Activated CD4-positive, alpha-beta T cell treated with anti-CD3 and anti-CD28 coated beads for 48 hours (primary cell): ENCODE data around the gene CCDC30.
"Not testable (repeated sequence)": the region's sequence is repeated elsewhere in the genome, so short reads cannot be mapped to it uniquely, and the experiment has no call there.

Experiments
- DNase-seq: peaks from one replicate; pipeline ENCODE4 v3.0.0-alpha.2; 2020

Gene CCDC30

DNA sequence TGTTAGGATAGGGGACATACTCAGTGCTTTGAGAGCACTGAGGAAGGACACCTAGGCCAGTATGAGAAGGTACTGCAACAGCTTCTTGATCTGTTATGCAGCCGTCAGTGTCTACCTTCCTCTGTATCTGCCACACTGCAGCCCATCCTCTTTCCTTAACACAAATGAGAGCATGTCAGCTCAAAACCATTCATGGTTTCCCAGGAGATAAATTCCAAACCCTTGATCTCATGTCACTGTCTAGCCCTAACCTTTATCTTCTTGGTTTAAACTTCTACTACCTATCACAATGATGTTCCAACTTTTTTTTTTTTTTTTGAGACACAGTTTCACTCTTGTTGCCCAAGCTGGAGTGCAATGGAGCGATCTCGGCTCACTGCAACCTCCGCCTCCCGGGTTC is 8.7 kb upstream of the CCDC30 start:
- no peak for DNase-seq

DNA sequence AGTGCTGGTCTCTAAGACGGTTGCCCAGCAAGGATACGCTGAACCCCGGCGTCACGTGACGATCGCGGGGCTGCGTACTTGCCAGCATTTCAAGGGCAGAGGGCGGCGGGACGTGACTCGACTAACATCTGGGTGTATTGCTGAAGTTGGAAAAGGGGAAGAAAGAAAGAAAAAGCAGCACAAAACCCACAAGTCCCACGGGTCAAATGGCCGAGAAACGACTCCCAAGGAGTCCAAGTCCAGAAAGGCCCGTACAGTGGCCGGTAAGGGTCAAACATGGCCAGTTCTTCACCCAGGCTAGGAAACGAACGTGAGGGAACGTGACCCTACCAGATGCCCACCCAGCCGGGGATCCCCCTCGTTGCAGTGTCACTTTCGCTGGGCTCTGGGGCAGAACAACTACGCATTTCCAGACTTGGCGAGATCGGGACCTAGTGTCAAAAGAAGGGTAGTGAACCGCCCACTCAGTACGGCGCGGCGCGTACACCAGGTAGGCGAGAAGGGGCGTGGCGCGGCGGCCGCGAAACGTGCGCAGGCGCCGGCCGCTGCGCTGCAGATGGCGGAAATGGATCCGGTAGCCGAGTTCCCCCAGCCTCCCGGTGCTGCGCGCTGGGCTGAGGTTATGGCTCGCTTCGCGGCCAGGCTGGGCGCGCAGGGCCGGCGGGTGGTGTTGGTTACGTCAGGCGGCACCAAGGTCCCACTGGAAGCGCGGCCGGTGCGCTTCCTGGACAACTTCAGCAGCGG is 6.9 kb upstream of the CCDC30 start, which contains the start of the genes PPCS and ZMYND12:
TSS of gene PPCS (plus strand) at position 534 of the 744 bp plus-strand sequence. CDS start at position 557, 23 bp downstream.
TSS of gene ZMYND12 (minus strand) at position 13 of the 744 bp plus-strand sequence. CDS start 25 bp downstream, outside the sequence.
- peak; percentile 95 for DNase-seq

GRCh38 chr1:42456754-42457089 is 6.4 kb upstream of the CCDC30 start:
- peak; percentile 69 for DNase-seq

- no peak for DNase-seq
Measured at GRCh38 chr1:42461196-42461595, 1.9 kb upstream of the CCDC30 start.

GRCh38 chr1:42463921-42464320 is 835 bp downstream of the CCDC30 start:
- no peak for DNase-seq

DNA sequence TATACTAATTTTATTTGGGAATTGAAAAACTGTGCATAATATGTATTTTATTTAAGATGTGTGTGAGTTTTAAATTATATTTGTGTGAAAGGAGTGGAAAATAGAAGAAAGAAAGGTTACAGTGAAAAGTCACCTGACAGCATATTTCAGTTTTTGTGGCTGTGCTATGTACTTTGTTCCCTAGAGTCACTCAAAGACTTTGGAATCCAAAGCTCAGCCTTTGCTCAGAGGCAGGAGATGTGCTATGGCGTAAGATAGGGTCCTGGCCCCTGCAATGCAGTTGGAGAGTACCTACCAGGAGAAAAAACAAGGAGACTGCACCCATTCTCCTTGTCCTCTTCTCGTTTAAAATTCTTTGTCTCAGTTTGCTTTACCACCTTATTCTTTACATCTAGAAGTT is 2.9 kb downstream of the CCDC30 start:
- no peak for DNase-seq

DNA sequence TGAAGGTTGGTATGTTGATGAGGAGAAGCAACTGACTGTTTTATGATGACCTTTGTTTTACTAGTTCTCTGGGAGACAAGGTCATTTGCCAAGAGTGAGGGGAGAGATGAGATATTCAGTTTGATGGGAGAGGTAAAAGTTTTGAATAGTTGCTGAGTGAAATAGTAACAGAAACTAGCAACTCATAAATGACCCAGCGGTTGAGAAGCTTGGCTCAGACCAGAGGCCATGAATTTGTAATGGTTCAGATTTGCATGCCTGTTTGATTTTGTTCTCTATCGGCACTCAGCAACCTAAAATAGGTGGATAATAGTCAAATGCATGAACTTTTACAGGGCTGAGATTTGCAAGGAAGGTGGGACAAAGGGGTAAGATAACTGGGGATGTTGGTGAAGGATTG is 6.6 kb downstream of the CCDC30 start:
- no peak for DNase-seq

GRCh38 chr1:42476605-42477004 is 13.5 kb downstream of the CCDC30 start:
- no peak for DNase-seq

GRCh38 chr1:42477354-42477753 is 14.3 kb downstream of the CCDC30 start:
- not testable (repeated sequence) for DNase-seq

GRCh38 chr1:42477775-42478174 is 14.7 kb downstream of the CCDC30 start:
- no peak for DNase-seq

DNA sequence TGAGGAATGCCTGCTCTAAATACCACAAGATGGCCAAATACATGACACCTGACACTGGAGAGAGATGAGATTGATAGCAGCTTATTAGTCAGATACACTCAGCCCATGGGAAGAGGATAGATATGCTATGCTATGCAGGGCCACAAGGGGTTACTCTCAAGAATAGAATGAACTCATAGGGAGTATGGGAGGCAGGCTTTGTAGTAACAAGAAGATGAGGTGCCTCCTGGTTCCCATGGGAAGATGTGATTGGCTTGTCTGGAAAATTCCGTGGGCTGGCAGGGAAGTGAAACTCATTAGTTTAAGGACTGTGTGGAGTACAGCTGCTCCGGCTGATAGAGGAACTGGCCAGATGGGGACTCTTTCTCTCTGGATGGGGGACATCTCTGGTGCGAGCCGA is 16.5 kb downstream of the CCDC30 start:
- DNase-seq: no peak

- DNase-seq: no peak
Measured at GRCh38 chr1:42480921-42481320, 17.8 kb downstream of the CCDC30 start.

GRCh38 chr1:42482635-42483153 is 19.6 kb downstream of the CCDC30 start:
- DNase-seq: no peak

- no peak for DNase-seq
Measured at GRCh38 chr1:42484382-42484781, 21.3 kb downstream of the CCDC30 start.

- no peak for DNase-seq
Measured at GRCh38 chr1:42490237-42490636, 27.2 kb downstream of the CCDC30 start.

- DNase-seq: not testable (repeated sequence)
Measured at GRCh38 chr1:42502031-42502430, 38.9 kb downstream of the CCDC30 start.

DNA sequence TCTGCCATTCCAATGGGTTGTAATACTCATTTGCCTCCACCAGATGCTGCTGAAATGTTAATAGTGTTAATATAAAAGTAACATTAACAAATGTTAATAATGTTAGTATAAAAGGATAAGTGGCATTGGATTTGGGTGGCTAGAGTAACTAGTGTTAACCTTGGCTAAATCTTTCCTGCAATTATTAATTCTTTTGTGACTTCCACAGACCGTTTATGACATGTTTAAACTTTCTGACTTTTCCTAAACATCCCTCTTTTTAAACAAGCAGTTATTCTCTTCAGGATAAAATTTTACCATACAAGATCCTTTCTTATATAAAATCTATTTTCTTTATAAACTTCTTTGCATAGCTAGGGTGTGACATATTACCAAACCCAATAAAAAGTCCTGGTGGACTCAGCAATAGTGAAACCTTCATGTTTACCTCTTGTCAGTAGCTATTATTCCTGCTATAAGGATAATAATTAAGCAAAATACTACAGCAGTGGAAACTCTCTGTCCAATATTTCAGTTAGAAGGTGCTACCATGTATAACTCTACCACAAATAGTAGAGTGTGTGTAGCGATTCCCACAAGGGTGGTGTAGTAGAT is 41.5 kb downstream of the CCDC30 start:
- no peak for DNase-seq

DNA sequence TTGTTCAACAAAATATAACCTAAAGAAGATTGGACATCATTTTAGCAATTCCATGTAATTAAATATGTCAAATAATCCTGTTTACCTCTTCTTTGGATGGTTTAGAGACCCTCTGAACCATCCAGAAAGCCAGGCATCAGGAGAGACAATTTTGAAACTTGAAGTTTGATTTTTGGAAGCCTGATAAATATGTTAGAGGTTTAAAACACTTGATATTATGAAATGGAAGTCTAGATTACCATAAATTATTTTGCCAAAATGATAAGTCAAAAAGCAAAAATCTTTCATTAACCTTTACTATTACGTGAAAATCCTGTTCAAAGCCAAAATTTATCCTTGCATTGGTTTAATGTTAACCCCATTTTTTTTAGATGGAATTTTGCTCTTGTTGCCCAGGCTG is 43.5 kb downstream of the CCDC30 start:
- DNase-seq: no peak

DNA sequence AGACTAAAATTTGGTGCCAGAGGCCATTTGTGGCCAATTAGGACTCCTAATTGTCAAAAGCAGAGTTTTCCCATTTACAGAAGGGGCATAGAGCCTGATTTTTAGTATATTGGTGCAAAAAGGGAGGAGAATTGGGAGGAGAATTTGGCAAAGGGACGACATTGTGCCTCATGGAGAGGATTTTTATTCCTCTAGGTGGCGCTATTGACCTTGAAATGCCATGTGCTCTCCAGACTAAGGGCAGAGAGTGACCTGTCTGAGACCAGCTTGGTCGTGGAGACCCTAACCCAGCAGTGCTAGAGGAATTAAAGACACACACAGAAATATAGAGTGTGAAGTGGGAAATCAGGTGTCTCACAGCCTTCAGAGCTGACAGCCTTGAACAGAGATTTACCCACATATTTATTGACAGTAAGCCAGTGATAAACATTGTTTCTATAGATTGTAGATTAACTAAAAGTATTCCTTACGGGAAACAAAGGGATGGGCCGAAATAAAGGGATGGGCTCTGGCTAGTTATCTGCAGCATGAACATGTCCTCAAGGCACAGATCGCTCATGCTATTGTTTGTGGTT is 48.6 kb downstream of the CCDC30 start:
- not testable (repeated sequence) for DNase-seq

- DNase-seq: no peak
Measured at GRCh38 chr1:42518908-42519307, 55.8 kb downstream of the CCDC30 start.

DNA sequence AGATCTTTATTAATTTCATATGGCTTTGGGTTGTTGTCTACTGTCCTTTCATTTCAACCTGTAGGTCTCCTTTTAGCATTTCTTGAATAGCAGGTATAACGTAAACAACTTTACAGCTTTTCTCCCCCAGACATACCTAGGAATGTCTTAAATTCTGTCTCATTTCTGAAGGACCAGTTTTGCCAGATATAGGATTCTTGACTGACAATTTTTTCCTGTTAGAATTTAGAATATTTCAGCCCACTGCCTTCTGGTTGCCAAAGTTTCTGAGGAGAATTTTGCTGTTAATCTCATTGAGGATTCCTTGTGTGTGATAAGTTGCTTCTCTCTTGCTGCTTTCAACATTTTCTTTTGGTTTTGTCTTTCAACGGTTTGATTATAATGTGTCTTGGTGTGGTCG is 60.1 kb downstream of the CCDC30 start:
- no peak for DNase-seq

- no peak for DNase-seq
Measured at GRCh38 chr1:42524330-42524729, 61.2 kb downstream of the CCDC30 start.

DNA sequence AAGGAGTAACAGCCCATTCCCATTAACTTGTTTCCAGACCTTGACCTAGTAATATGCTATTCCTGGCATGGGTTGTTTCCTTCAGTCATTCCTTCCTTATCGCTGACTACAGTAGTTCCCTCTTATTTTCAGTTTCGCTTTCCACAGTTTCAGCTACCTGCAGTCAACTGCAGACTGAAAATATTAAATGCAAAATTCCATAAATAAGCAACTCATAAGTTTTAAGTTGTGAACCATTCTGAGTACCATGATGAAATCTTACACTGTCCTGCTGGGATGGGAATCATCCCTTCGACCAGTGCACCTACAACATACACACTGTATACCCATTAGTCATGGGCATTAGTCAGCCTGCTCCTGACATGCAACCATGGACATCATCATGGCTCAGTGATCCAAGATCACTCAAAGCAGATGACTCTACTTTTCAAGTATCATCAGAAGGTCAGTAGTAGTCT is 66.7 kb downstream of the CCDC30 start:
- DNase-seq: peak; percentile 16

DNA sequence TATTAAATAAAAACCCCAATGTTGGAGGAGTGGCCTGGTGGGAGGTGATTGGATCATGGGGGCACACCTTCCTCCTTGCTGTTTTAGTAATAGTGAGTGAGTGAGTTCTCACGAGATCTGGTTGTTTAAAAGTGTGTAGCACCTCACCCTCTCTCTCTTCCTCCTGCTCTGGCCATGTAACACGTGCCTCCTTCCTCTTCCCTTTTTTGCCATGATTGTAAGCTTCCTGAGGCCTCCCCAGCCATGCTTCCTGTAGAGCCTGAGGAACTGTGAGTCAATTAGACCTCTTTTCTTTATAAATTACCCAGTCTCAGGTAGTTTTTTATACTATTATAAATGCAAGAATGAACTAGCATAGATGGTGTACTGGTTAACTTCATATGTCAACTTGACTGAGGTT is 68.0 kb downstream of the CCDC30 start:
- DNase-seq: no peak
